Measurements from ENCODE around the gene ENTPD3. TPM values are rescaled to one million over a fixed set of nuclear protein-coding genes. Genes with fewer than 3 reads are reported as not detected.

Gene ENTPD3
- total and polyA plus RNA-seq, 2 of the 13 experiments (the other 11 are each of a cell fraction or from before 2014, with no cell fraction given): 0.07 TPM; not detected in 1

GRCh38 chr3:40468018-40468417 is 81.0 kb downstream of the ENTPD3 start (continued):
- TF ChIP-seq ZNF788 (CRISPR knock-in tag; IDR thresholded peaks at IDR 0.05; ENCODE audit: borderline replicate concordance): no peak
- no peak for TF ChIP-seq TRIM24 (CRISPR knock-in tag; IDR thresholded peaks at IDR 0.05)
- TF ChIP-seq CHCHD3 (CRISPR knock-in tag; IDR thresholded peaks at IDR 0.05): no peak
- no peak for TF ChIP-seq ATAD3A (CRISPR knock-in tag; IDR thresholded peaks at IDR 0.05)
- no peak for TF ChIP-seq ZBTB26 (CRISPR knock-in tag; IDR thresholded peaks at IDR 0.05; ENCODE audit: borderline replicate concordance)
- TF ChIP-seq RARA (CRISPR knock-in tag; IDR thresholded peaks at IDR 0.05): 0 out of 2 replicates have a peak, but pooled peaks have one; percentile 8
- no peak for TF ChIP-seq PAX8 (CRISPR knock-in tag; IDR thresholded peaks at IDR 0.05; ENCODE audit: borderline replicate concordance)
- TF ChIP-seq FOXP1 (IDR thresholded peaks at IDR 0.05): peak; percentile 74
- TF ChIP-seq FOXP1 (CRISPR knock-in tag; IDR thresholded peaks at IDR 0.05): peak; percentile 91
- TF ChIP-seq ELF3 (CRISPR knock-in tag; IDR thresholded peaks at IDR 0.05): 0 out of 2 replicates have a peak, but pooled peaks have one; percentile 38
- TF ChIP-seq REPIN1 (CRISPR knock-in tag; IDR thresholded peaks at IDR 0.05; ENCODE audit: borderline replicate concordance, low read depth): no peak
- TF ChIP-seq SAP130 (CRISPR knock-in tag; IDR thresholded peaks at IDR 0.05; ENCODE audit: low read depth): 0 out of 2 replicates have a peak, but pooled peaks have one; percentile 27
- TF ChIP-seq FOXP4 (CRISPR knock-in tag; IDR thresholded peaks at IDR 0.05): peak; percentile 72
- no peak for TF ChIP-seq RFX5 (IDR thresholded peaks at IDR 0.05; ENCODE audit: low read depth, low read length)
- no peak for TF ChIP-seq NFE2L2 (IDR thresholded peaks at IDR 0.05; ENCODE audit: low read length)
- TF ChIP-seq MIXL1 (CRISPR knock-in tag; IDR thresholded peaks at IDR 0.05): 0 out of 2 replicates have a peak, but pooled peaks have one; percentile 33
- TF ChIP-seq ARID5B (CRISPR knock-in tag; IDR thresholded peaks at IDR 0.05): peak; percentile 44
- no peak for TF ChIP-seq TEAD3 (CRISPR knock-in tag; optimal IDR thresholded peaks at IDR 0.05; ENCODE audit: borderline replicate concordance)
- peak; percentile 76 for TF ChIP-seq GFI1 (CRISPR knock-in tag; IDR thresholded peaks at IDR 0.05; ENCODE audit: borderline replicate concordance)
- TF ChIP-seq ZNF362 (CRISPR knock-in tag; IDR thresholded peaks at IDR 0.05; ENCODE audit: borderline replicate concordance): no peak
- no peak for TF ChIP-seq WIZ (CRISPR knock-in tag; IDR thresholded peaks at IDR 0.05)
- peak; percentile 49 for TF ChIP-seq GATAD2A (CRISPR knock-in tag; IDR thresholded peaks at IDR 0.05)
- TF ChIP-seq FOXO1 (CRISPR knock-in tag; IDR thresholded peaks at IDR 0.05): peak; percentile 45; the same call in 1 of the 2 replicates
